ENCODE results near the gene MAD1L1. TPM values are rescaled to one million over a fixed set of nuclear protein-coding genes. Genes with fewer than 3 reads are reported as not detected.
A peak's percentile ranks its signal among the peaks of the same experiment; 100 is the strongest.

The MAD1L1 gene
- total and polyA plus RNA-seq, 7 donors: 11.7 to 17.5 (median 15.6) TPM

- H3K4me1 ChIP-seq: peaks cover 15% of the 10 kb centered on the region
- ATAC-seq (no peak), DNase-seq (no peak)
- no peaks in the 10 kb centered on the region for H3K9me3 ChIP-seq
- no peak overlapping the region for H3K27ac ChIP-seq
- H3K4me3 ChIP-seq: no peak overlapping the region
- TF ChIP-seq CTCF (IDR thresholded peaks at IDR 0.05): no peak
- H3K27me3 ChIP-seq (ENCODE audit: insufficient read depth in 3 of 3, low read length in 2 of 3): no peaks in the 10 kb centered on the region
- intact Hi-C loops (cut with DNase I): no loop called here
- 92 to 96% (median 96%) methylated on average over 11 of the region's 11 CpGs for WGBS, 3 donors
- no peaks in the 10 kb centered on the region for H3K36me3 ChIP-seq (ENCODE audit: insufficient read depth in 1 of 2, low read depth in 1 of 2)
Measured at GRCh38 chr7:2055956-2056355, 176.8 kb downstream of the MAD1L1 start.

- TF ChIP-seq CTCF (IDR thresholded peaks at IDR 0.05): no peak
- Histone ChIP-seq H3K4me3 (no peak overlapping the region), H3K36me3 (ENCODE audit: insufficient read depth in 1 of 2, low read depth in 1 of 2) (no peaks in the 10 kb centered on the region), H3K27me3 (ENCODE audit: insufficient read depth in 3 of 3, low read length in 2 of 3) (no peaks in the 10 kb centered on the region), H3K27ac (no peak overlapping the region), H3K9me3 (no peaks in the 10 kb centered on the region), H3K4me1 (peaks cover 19% of the 10 kb centered on the region)
- no peak for ATAC-seq
- intact Hi-C loops (cut with DNase I): no loop called here
- no peak for DNase-seq
- WGBS, 3 donors: 93 to 94% (median 93%) methylated on average over 17 of the region's 17 CpGs
Measured at GRCh38 chr7:2054927-2055326, 177.8 kb downstream of the MAD1L1 start.

- 90 to 95% (median 94%) methylated on average over 13 of the region's 13 CpGs for WGBS, 3 donors
- Histone ChIP-seq H3K27me3 (ENCODE audit: insufficient read depth in 3 of 3, low read length in 2 of 3) (no peaks in the 10 kb centered on the region), H3K4me1 (peaks cover 19% of the 10 kb centered on the region), H3K4me3 (no peak overlapping the region), H3K9me3 (no peaks in the 10 kb centered on the region), H3K27ac (no peak overlapping the region), H3K36me3 (ENCODE audit: insufficient read depth in 1 of 2, low read depth in 1 of 2) (no peaks in the 10 kb centered on the region)
- no peak for DNase-seq
- no peak for ATAC-seq
- no peak for TF ChIP-seq CTCF (IDR thresholded peaks at IDR 0.05)
- intact Hi-C loops (cut with DNase I): no loop called here
Measured at GRCh38 chr7:2053395-2053794, 179.3 kb downstream of the MAD1L1 start.

- no peak for TF ChIP-seq CTCF (IDR thresholded peaks at IDR 0.05)
- no peaks in the 10 kb centered on the region for H3K9me3 ChIP-seq
- no peak overlapping the region for H3K27ac ChIP-seq
- H3K4me1 ChIP-seq: peaks cover 19% of the 10 kb centered on the region
- H3K27me3 ChIP-seq (ENCODE audit: insufficient read depth in 3 of 3, low read length in 2 of 3): no peaks in the 10 kb centered on the region
- ATAC-seq (peak in 1 of 4 donors; percentile 30), DNase-seq (no peak)
- WGBS, 3 donors: 69 to 80% (median 70%) methylated on average over 8 to 13 of the region's 13 CpGs
- no peaks in the 10 kb centered on the region for H3K36me3 ChIP-seq (ENCODE audit: insufficient read depth in 1 of 2, low read depth in 1 of 2)
- H3K4me3 ChIP-seq: no peak overlapping the region
- intact Hi-C loops (cut with DNase I): no loop called here
Measured at GRCh38 chr7:2052657-2053048, 180.1 kb downstream of the MAD1L1 start.
